DOHH2 (cell line): Measurements from ENCODE around the gene GALR2.

Experiments used
- H3F3A ChIP-seq: fragments of 200-600 bp; sonication (generic), shearing (Covaris generic); 2 replicates; pipeline ENCODE4 v1.6.0; 2016; ENCODE audit warnings: antibody characterized with exemption, mild to moderate bottlenecking; ENCODE audit not compliant: control insufficient read depth, insufficient read depth
- H3K27ac ChIP-seq: fragments of 200-600 bp; sonication (generic); 2 replicates; pipeline ENCODE4 v1.5.1; 2014; ENCODE audit warnings: low read depth, mild to moderate bottlenecking, low read length, moderate library complexity
- H3K27me3 ChIP-seq: fragments of 200-600 bp; sonication (generic); 2 replicates; pipeline ENCODE4 v1.6.1; 2014; ENCODE audit warnings: mild to moderate bottlenecking, low read length, mixed read lengths; ENCODE audit not compliant: control insufficient read depth
- H3K36me3 ChIP-seq: fragments of 200-600 bp; sonication (generic); 2 replicates; pipeline ENCODE4 v1.6.1; 2014; ENCODE audit warnings: mild to moderate bottlenecking, low read length, moderate library complexity, mixed read lengths; ENCODE audit not compliant: control insufficient read depth
- H3K4me1 ChIP-seq: fragments of 200-600 bp; sonication (generic); 2 replicates; pipeline ENCODE4 v1.6.1; 2014; ENCODE audit warnings: mild to moderate bottlenecking, low read length, mixed read lengths; ENCODE audit not compliant: control insufficient read depth
- H3K4me2 ChIP-seq: fragments of 200-600 bp; sonication (generic); 2 replicates; pipeline ENCODE4 v1.6.0; 2014; ENCODE audit warnings: mild to moderate bottlenecking, low read length, moderate library complexity
- H3K4me3 ChIP-seq: fragments of 200-600 bp; sonication (generic); 2 replicates; pipeline ENCODE4 v1.5.1; 2014; ENCODE audit warnings: mild to moderate bottlenecking, low read length, mixed read lengths
- H3K79me2 ChIP-seq: fragments of 200-600 bp; sonication (generic); 2 replicates; pipeline ENCODE4 v1.6.1; 2014; ENCODE audit warnings: mild to moderate bottlenecking, low read length, mixed read lengths; ENCODE audit not compliant: control insufficient read depth
- H3K9me2 ChIP-seq: fragments of 200-600 bp; sonication (generic); replicated peaks from 2 replicates; pipeline ENCODE4 v1.6.1; 2014; ENCODE audit warnings: mild to moderate bottlenecking, low read length, mixed read lengths; ENCODE audit not compliant: control insufficient read depth
- H3K9me3 ChIP-seq: fragments of 200-600 bp; sonication (generic); 2 replicates; pipeline ENCODE4 v1.6.1; 2014; ENCODE audit warnings: antibody characterized with exemption, low read length, mixed read lengths; ENCODE audit not compliant: control insufficient read depth, insufficient read depth
- H4K20me1 ChIP-seq: fragments of 200-600 bp; sonication (generic); 2 replicates; pipeline ENCODE4 v1.6.0; 2014; ENCODE audit warnings: low read depth, mild to moderate bottlenecking, antibody characterized with exemption, low read length, moderate library complexity; ENCODE audit not compliant: control insufficient read depth, insufficient read depth
- CTCF ChIP-seq: fragments of 200-600 bp; sonication (generic); IDR thresholded peaks from one replicate; pipeline ENCODE4 v1.5.1; 2014; ENCODE audit warnings: antibody characterized with exemption, mild to moderate bottlenecking, low read depth, low read length; ENCODE audit not compliant: poor library complexity, severe bottlenecking
- EZH2phosphoT487 ChIP-seq: fragments of 200-600 bp; sonication (generic); IDR thresholded peaks from 2 replicates; pipeline ENCODE4 v1.6.1; 2017; ENCODE audit warnings: borderline replicate concordance, mild to moderate bottlenecking, antibody characterized with exemption, low read length, moderate library complexity, mixed read lengths

GALR2 gene

DNA sequence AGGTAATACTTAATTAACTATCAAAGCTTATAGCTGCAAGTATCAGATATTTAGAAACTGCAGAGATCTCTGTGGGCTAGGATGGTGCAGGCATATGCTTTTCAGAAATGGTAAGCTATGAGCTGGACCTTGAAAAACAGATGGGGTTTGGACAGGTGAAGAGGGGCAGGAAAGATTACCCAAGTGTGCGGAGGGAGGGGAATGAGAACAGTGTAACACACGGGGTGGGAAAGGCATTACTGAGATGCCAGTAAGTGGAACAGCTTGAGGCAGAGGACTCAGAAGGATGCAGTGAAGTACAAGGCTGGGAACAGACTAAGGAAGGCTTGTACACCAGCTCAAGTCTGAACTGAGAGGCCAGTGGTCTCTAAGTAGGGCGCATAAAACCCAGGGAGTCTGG is 25.3 kb upstream of the GALR2 start:
- Histone ChIP-seq H3K4me1 (peaks cover 7% of the 10 kb centered on the region; the same call in 1 of the 2 replicates), H4K20me1 (no peaks in the 10 kb centered on the region), H3K4me3 (no peak overlapping the region), H3K4me2 (no peak overlapping the region), H3K27me3 (no peaks in the 10 kb centered on the region), H3K9me2 (no peaks in the 10 kb centered on the region), H3K27ac (no peak overlapping the region), H3F3A (no peaks in the 10 kb centered on the region), H3K36me3 (peaks cover 85% of the 10 kb centered on the region), H3K9me3 (no peaks in the 10 kb centered on the region), H3K79me2 (peaks cover 4% of the 10 kb centered on the region; the same call in 1 of the 2 replicates)
- TF ChIP-seq CTCF (no peak), EZH2phosphoT487 (no peak)

DNA sequence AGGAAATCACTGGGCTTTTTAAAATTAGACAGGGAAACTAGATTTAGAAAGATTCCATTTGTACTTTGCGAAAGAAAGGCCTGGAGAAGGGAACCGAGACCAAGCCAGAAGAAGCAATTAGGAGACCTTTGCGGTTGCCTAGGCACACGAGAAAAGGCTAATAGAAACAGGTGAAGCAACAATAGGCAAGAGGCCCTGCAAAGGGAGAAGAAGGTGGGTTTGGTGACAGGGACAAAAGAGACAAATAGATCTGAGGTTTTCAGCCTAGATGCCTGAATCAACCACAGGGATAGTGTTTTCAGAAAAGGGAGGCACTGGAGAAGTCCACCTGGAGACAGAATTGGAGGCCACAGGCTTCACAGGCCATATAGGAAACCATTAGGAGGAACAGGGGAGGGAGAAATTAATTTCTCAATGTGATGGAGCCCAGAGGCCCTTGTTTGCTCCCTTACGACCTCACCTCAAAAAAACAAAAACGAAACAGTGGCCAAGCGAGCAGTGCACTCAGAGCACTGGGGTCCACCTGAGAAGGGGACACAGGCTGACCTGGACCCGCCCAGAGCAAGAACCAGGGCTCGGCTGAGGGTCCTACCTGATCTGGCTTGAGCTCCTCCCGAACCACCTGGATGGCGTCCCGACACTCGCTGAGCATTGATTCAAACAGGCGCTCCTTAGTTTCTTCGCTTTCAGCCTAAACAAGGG is 24.6 kb upstream of the GALR2 start:
- Histone ChIP-seq H3K27me3 (no peaks in the 10 kb centered on the region), H3K4me1 (peaks cover 7% of the 10 kb centered on the region; the same call in 1 of the 2 replicates), H3F3A (no peaks in the 10 kb centered on the region), H3K9me2 (no peaks in the 10 kb centered on the region), H3K4me3 (no peak overlapping the region), H4K20me1 (no peaks in the 10 kb centered on the region), H3K27ac (no peak overlapping the region), H3K4me2 (no peak overlapping the region), H3K36me3 (peaks cover 81% of the 10 kb centered on the region), H3K9me3 (no peaks in the 10 kb centered on the region), H3K79me2 (peaks cover 4% of the 10 kb centered on the region; the same call in 1 of the 2 replicates)
- no peak for TF ChIP-seq EZH2phosphoT487
- no peak for TF ChIP-seq CTCF

- no peaks in the 10 kb centered on the region for H3K9me2 ChIP-seq
- H3K79me2 ChIP-seq = peaks cover 4% of the 10 kb centered on the region; the same call in 1 of the 2 replicates
- H3F3A ChIP-seq = no peaks in the 10 kb centered on the region
- H3K4me2 ChIP-seq = no peak overlapping the region
- H3K4me3 ChIP-seq = no peak overlapping the region
- H3K27ac ChIP-seq = no peak overlapping the region
- peaks cover 74% of the 10 kb centered on the region for H3K36me3 ChIP-seq
- H3K9me3 ChIP-seq = no peaks in the 10 kb centered on the region
- peaks cover 7% of the 10 kb centered on the region; the same call in 1 of the 2 replicates for H3K4me1 ChIP-seq
- TF ChIP-seq EZH2phosphoT487 (no peak), CTCF (no peak)
- H4K20me1 ChIP-seq = no peaks in the 10 kb centered on the region
- no peaks in the 10 kb centered on the region for H3K27me3 ChIP-seq
Measured at GRCh38 chr17:76050538-76051467, 23.8 kb upstream of the GALR2 start.
